ENCODE data around the gene CNNM1.

Gene CNNM1

DNA sequence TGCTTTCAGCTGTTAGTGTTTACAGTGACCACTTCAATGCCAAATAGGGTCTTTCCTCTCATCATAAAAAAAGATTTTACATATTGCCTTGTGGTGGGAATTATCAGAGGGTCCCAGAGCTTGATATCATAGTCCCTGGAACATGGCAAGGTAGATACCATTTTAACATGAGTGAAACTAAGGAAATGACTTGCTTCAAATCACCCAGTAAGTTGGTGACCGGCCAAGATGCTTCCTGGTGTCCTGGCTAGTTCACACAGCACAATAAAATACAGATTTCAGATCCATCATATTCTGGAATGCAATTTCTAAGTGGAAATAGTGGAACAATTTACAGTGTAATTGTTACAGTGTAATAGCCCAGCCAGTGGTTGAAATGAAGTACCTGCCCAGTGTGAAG is 36.6 kb downstream of the CNNM1 start:
- H3K4me1 ChIP-seq = peaks cover 19% of the 10 kb centered on the region
- TF ChIP-seq, protein P1, sequence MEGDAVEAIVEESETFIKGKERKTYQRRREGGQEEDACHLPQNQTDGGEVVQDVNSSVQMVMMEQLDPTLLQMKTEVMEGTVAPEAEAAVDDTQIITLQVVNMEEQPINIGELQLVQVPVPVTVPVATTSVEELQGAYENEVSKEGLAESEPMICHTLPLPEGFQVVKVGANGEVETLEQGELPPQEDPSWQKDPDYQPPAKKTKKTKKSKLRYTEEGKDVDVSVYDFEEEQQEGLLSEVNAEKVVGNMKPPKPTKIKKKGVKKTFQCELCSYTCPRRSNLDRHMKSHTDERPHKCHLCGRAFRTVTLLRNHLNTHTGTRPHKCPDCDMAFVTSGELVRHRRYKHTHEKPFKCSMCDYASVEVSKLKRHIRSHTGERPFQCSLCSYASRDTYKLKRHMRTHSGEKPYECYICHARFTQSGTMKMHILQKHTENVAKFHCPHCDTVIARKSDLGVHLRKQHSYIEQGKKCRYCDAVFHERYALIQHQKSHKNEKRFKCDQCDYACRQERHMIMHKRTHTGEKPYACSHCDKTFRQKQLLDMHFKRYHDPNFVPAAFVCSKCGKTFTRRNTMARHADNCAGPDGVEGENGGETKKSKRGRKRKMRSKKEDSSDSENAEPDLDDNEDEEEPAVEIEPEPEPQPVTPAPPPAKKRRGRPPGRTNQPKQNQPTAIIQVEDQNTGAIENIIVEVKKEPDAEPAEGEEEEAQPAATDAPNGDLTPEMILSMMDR (IDR thresholded peaks at IDR 0.05) = no peak
- no peak overlapping the region for H3K4me2 ChIP-seq (ENCODE audit: low read length)
- H2AFZ ChIP-seq = no peak overlapping the region
- H3K27ac ChIP-seq = no peak overlapping the region
- H3K79me2 ChIP-seq = no peaks in the 10 kb centered on the region
- no peak overlapping the region for H3K4me3 ChIP-seq (ENCODE audit: low read depth, low read length)
- H3K27me3 ChIP-seq (ENCODE audit: control insufficient read depth, insufficient read depth, low read length) = no peaks in the 10 kb centered on the region
- H3K36me3 ChIP-seq (ENCODE audit: control insufficient read depth, insufficient read depth, low read length) = no peaks in the 10 kb centered on the region
- H3K9me3 ChIP-seq (ENCODE audit: control insufficient read depth, low read length) = no peaks in the 10 kb centered on the region
- H3K9ac ChIP-seq = no peak overlapping the region

- Histone ChIP-seq H3K79me2 (no peaks in the 10 kb centered on the region), H3K36me3 (ENCODE audit: control insufficient read depth, insufficient read depth, low read length) (no peaks in the 10 kb centered on the region), H3K27ac (no peak overlapping the region), H3K4me1 (peaks cover 19% of the 10 kb centered on the region), H3K9me3 (ENCODE audit: control insufficient read depth, low read length) (no peaks in the 10 kb centered on the region), H3K4me2 (ENCODE audit: low read length) (no peak overlapping the region), H3K4me3 (ENCODE audit: low read depth, low read length) (no peak overlapping the region), H2AFZ (no peak overlapping the region), H3K27me3 (ENCODE audit: control insufficient read depth, insufficient read depth, low read length) (no peaks in the 10 kb centered on the region), H3K9ac (no peak overlapping the region)
- TF ChIP-seq, protein P1 (IDR thresholded peaks at IDR 0.05) = no peak
Measured at GRCh38 chr10:99366666-99367065, 37.5 kb downstream of the CNNM1 start.

DNA sequence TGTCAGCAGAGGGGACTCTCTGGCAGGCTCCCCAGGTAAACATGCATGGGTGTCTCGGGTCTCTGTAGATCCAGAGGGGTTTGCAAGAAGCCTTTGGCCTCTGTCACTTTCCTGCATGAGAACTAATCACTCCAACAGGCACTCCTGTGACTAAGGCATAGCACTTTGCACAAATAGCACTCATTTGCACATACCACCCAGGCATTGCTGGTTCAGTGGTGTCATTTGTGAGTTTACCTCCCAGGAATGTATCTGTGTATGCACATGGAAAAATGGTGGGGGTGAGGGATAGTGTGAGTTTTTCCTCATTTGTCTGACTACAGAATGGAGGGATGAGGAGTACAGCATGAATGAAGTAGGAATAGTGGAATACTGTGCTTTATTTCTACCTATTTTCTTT is 39.5 kb downstream of the CNNM1 start:
- no peak overlapping the region for H3K27ac ChIP-seq
- no peaks in the 10 kb centered on the region for H3K27me3 ChIP-seq (ENCODE audit: control insufficient read depth, insufficient read depth, low read length)
- H3K36me3 ChIP-seq (ENCODE audit: control insufficient read depth, insufficient read depth, low read length) = no peaks in the 10 kb centered on the region
- H3K9me3 ChIP-seq (ENCODE audit: control insufficient read depth, low read length) = no peaks in the 10 kb centered on the region
- TF ChIP-seq, protein P1 (IDR thresholded peaks at IDR 0.05) = no peak
- H3K9ac ChIP-seq = no peak overlapping the region
- H3K4me1 ChIP-seq = peaks cover 24% of the 10 kb centered on the region
- no peak overlapping the region for H3K4me3 ChIP-seq (ENCODE audit: low read depth, low read length)
- no peak overlapping the region for H2AFZ ChIP-seq
- H3K4me2 ChIP-seq (ENCODE audit: low read length) = no peak overlapping the region
- H3K79me2 ChIP-seq = no peaks in the 10 kb centered on the region

DNA sequence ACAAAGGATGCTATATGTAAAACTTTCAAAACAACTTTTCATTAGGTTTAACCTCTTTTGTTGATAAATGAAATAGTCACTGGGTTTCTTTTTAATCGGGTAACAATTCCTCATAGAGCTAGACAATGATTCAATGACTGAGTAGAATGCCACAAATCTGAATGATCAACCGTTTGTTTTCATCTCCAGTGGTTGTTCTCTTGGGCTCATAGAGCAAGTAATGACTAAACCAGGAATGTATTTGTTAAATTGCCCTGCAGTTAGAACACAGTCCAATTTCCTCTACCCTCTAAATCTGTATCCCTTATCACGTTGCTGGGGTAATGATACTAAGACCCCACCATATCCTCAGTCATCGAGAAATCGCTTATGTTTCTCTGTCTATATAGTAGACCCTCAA is 40.0 kb downstream of the CNNM1 start:
- Histone ChIP-seq H3K9me3 (ENCODE audit: control insufficient read depth, low read length) (no peaks in the 10 kb centered on the region), H2AFZ (no peak overlapping the region), H3K27me3 (ENCODE audit: control insufficient read depth, insufficient read depth, low read length) (no peaks in the 10 kb centered on the region), H3K4me2 (ENCODE audit: low read length) (no peak overlapping the region), H3K9ac (no peak overlapping the region), H3K27ac (no peak overlapping the region), H3K4me1 (peaks cover 24% of the 10 kb centered on the region), H3K4me3 (ENCODE audit: low read depth, low read length) (no peak overlapping the region), H3K36me3 (ENCODE audit: control insufficient read depth, insufficient read depth, low read length) (no peaks in the 10 kb centered on the region), H3K79me2 (no peaks in the 10 kb centered on the region)
- TF ChIP-seq, protein P1 (IDR thresholded peaks at IDR 0.05) = no peak

GRCh38 chr10:99369551-99369950 is 40.4 kb downstream of the CNNM1 start:
- Histone ChIP-seq H2AFZ (no peak overlapping the region), H3K4me1 (peaks cover 24% of the 10 kb centered on the region), H3K27ac (no peak overlapping the region), H3K9ac (no peak overlapping the region), H3K4me2 (ENCODE audit: low read length) (no peak overlapping the region), H3K79me2 (no peaks in the 10 kb centered on the region), H3K4me3 (ENCODE audit: low read depth, low read length) (no peak overlapping the region), H3K27me3 (ENCODE audit: control insufficient read depth, insufficient read depth, low read length) (no peaks in the 10 kb centered on the region), H3K9me3 (ENCODE audit: control insufficient read depth, low read length) (no peaks in the 10 kb centered on the region), H3K36me3 (ENCODE audit: control insufficient read depth, insufficient read depth, low read length) (no peaks in the 10 kb centered on the region)
- TF ChIP-seq, protein P1 (IDR thresholded peaks at IDR 0.05) = no peak
